NCI-H774 (cell line): ENCODE results near the gene GRK2.

Source experiments
- DNase-seq: peaks from one replicate; lab custom pipeline; 2025; lab: John Stamatoyannopoulos, UW

The GRK2 gene

DNA sequence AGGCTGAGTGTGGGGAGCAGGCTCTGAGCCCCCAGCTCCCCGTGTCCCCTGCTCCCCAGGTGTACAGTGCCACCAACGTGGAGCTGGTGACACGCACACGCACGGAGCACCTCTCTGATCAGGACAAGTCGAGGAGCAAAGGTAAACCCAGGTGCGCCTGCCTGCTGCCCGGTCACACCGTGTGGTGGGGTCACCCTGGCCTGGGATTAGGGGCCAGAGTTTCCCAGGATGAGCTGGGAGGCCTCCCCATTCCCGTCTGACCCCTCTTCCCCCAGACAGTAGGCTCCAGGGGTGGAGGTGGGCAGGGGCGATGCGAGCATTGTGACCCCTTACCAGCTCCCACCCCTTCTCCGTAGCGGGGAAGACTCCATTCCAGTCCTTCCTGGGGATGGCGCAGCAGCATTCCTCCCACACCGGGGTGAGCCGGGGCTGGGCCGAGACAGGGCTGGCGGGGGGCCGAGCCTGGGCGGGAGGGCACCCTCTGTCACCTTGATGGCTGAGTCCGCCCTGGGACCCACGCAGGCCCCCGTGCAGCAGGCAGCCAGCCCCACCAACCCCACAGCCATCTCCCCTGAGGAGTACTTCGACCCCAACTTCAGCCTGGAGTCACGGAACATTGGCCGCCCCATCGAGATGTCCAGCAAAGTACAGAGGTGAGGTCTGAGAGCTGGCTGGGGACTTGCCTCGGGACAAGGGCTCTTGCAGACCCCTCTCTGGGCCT is 33.4 kb downstream of the GRK2 start:
- DNase-seq = no peak

DNA sequence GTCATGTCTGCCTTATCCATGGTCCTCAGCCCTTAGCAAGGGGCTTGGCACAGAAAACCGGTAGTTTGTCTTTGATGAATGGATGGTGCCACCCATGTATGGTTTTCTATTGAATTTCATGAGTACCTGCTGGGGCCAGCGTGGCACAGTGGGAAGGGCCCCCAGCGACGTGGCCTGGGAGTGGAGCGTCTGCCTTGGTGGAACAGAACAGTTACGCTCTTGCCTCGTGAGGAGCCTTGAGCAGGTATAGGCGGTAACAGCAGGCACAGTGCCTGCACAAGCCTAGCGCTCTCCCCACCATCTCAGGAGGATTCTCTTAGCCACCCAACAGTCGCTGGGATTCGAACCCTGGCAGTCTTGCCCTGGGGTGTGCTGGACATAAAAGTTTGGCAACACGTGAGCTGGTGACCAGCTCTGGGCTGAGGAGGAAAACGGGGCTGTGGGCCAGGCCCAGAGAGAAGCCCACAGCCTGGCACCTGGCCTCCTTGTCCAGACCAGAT is 34.0 kb downstream of the GRK2 start:
- DNase-seq = no peak

DNA sequence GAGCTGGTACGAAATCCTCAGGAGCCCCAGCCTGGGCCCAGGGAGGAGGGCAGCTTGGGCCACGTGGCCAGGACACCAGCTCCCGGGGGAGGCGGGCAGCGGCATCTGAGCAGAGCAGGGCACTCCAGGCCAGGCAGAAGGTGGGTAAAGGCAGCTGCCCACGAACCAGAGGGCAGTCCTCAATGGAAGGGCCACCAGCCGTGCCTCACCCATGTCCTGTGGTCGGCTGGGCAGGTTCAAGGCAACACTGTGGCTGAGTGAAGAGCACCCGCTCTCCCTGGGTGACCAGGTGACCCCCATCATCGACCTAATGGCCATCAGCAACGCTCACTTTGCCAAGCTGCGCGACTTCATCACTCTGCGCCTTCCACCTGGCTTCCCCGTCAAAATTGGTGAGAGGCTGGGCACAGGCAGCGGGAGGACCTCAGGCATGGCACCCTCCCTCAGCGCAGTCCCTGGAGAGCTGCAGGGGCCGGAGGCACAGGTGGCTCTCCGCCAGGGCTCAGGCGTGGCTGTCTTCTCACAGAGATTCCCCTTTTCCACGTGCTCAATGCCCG is 34.6 kb downstream of the GRK2 start:
- DNase-seq = no peak

DNA sequence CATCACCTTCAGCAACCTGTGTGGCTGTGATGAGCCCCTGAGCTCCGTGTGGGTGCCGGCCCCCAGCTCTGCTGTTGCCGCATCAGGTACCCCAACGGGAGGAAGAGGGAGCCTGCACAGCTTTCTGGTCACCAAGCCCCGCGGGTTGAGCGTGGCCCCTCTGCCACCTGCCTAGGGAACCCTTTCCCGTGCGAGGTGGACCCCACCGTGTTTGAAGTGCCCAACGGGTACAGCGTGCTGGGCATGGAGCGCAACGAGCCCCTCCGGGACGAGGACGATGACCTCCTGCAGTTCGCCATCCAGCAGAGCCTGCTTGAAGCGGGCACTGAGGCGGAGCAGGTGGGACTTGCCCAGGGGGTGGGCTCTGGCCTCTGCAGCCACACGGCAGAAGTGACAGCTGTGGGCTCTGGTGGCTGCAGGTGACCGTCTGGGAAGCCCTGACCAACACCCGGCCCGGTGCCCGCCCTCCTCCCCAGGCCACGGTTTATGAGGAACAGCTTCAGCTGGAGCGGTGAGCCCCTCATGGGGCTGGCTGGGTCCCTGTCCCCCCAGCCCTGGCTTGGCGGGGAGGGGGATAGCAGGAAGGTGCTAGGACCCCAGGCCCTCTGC is 35.1 kb downstream of the GRK2 start:
- DNase-seq = no peak

DNA sequence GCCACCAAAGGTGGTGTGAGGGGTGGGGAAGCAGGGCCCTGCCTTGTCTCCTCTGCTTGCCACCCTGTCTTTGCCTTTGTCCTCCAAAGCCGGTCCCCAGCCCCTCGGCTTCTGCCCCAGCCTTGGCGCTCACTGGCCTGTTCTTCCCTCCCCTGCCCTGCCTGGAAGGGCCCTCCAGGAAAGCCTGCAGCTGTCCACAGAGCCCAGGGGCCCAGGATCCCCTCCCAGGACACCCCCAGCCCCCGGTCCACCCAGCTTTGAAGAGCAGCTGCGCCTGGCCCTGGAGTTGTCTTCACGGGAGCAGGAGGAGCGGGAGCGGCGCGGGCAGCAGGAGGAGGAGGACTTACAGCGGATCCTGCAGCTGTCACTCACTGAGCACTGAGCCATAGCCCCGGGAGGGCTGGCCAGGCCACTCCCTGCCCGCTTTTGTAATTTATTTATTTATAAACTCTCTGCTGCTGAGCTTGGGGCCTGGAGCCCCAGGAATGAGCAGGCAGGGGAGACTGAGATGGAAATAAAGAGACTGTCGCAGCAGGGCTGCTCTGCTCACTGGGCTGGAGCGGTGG is 35.8 kb downstream of the GRK2 start:
- no peak for DNase-seq

DNA sequence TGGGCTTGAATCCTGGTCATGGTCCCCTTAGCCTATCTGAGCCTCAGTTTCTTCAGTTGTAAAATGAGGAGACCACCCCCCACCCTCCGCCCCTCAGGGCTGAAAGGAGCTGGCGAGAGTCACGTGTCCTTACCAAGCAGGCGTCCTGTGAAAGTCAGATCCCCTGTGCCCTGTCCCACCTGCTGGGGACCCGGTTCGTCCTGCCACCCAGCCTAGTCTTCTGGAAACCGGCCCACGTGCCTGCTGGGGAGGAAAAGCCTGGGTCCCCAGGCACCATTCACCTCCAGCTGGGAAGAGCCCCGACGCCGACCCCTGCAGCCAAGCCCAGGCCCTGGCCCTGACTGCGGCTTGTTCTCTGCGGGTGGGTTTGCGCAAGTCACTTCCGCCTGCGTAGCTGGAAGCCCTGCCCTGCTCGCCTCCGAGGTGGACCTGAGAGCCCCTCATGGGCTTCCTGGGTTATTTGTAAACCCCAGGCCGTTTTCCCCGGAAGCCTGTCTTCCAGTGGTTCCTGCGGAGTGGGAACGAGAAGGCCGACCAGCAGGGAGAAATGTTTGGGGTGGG is 36.4 kb downstream of the GRK2 start:
- DNase-seq = peak; percentile 42

DNA sequence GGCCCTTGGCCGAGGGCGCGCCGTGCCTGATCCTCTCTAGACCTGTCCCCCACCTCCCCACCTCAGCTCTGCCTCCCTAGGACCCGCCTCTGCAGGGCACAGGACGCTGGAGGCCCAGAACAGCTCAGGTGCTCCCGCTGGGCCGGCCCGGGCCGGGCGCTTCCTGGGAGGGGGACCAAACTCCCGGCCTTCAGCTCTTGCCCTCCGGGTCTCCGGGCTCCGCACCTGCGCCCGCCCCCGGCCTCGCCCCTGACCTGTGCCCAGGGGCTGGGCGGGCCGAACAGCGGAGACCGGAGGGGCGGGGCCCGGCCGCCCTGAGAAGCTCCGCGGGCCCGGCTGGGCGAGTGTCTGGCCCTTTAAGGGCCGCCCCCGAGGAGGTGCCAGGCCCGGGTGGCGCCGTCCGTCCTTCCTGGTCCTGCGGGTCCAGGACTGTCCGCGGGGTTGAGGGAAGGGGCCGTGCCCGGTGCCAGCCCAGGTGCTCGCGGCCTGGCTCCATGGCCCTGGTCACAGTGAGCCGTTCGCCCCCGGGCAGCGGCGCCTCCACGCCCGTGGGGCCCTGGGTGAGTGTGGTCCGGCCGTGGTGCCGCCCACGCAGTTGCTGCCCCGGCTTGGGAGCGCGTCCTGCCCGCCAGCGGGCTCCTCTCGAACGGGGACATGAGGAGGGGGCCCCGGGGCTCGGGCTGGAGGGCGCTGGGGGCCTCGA is 37.0 kb downstream of the GRK2 start, which contains the start of gene SSH3:
TSS of gene SSH3 (plus strand) at position 399 of the 703 bp plus-strand sequence. CDS start at position 495, 96 bp downstream.
- DNase-seq = peak; percentile 87

DNA sequence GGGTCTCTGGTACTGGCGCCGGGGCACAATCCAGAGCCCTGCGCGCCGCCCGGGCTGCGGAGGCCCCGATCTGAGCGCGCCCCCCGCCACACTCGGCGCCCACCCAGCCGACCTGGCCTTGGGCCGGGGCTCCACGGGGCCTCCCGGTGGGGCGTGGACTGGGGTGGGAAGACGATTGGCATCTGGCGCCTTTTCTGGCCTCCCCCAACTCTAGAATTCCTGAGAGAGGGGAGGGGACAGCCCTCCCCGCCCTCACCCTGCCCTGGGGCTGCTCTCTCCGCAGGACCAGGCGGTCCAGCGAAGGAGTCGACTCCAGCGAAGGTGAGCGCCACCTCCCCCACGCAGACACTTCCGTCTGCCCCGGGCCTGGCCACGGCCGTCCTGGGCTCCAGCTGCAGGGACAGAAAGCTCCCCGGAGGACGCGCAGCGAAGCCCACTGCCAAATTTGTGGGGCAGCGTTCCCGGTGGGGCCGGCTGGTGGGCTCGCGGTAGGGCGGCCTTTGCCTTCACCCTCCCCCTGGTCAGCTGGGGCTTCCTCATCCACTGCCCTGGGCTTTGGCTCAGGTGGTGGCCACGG is 37.6 kb downstream of the GRK2 start:
- DNase-seq = no peak

DNA sequence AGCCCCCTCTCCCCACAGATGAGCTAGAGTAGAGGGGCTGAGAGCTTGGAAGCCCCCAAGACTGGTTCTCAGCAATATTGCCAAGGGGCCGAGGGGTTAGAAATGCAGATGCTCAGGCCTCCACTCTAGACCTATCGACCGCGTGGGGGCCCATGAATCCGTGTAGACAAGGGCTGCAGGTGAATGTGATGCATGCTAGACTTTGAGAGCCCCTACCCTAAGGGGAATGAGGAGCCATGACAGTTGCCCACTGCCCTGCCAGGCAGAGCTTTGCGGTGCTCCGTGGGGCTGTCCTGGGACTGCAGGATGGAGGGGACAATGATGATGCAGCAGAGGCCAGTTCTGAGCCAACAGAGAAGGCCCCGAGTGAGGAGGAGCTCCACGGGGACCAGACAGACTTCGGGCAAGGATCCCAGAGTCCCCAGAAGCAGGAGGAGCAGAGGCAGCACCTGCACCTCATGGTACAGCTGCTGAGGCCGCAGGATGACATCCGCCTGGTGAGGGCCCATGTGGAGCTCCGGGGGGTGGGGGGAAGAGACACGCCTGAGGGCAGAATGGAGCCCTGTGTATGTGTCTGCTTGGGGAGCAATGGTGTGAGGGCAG is 38.3 kb downstream of the GRK2 start:
- DNase-seq = no peak

DNA sequence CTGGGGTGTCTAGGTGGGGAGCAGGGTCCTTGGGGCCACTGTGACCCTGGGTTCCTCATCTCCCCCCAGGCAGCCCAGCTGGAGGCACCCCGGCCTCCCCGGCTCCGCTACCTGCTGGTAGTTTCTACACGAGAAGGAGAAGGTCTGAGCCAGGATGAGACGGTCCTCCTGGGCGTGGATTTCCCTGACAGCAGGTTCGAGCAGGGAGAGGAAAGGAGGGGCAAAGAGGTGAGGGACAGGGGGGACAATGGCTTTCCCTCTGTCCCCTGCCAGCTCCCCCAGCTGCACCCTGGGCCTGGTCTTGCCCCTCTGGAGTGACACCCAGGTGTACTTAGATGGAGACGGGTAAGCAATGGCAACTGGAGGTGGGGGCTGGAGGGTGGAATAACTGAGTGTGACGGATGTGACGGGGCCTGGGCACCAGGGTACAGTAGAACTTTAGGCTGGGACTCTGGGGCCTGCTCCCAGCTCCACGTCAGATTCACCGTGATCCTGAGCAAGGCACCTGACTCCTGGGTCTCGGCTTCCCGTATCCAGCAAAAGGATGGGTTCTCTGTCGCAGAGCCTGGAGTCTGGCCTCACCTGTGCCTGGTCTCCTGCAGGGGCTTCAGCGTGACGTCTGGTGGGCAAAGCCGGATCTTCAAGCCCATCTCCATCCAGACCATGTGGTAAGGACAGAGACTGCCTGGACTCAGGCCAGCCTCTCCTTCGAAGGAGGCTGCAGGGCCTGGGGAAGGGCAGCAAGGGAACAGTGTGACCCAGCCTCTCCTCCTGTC is 40.7 kb downstream of the GRK2 start:
- DNase-seq = no peak

DNA sequence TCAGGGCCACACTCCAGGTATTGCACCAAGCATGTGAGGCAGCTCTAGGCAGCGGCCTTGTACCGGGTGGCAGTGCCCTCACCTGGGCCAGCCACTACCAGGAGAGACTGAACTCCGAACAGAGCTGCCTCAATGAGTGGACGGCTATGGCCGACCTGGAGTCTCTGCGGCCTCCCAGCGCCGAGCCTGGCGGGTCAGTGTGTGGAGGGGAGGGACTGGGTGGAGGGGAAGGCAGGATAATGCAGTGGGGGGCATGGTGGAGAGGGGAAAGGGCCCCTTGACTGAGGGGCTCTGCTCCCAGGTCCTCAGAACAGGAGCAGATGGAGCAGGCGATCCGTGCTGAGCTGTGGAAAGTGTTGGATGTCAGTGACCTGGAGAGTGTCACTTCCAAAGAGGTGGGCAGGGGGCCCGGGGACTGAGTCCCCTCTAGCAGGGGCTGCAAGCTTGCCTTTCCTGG is 41.3 kb downstream of the GRK2 start:
- DNase-seq = no peak

DNA sequence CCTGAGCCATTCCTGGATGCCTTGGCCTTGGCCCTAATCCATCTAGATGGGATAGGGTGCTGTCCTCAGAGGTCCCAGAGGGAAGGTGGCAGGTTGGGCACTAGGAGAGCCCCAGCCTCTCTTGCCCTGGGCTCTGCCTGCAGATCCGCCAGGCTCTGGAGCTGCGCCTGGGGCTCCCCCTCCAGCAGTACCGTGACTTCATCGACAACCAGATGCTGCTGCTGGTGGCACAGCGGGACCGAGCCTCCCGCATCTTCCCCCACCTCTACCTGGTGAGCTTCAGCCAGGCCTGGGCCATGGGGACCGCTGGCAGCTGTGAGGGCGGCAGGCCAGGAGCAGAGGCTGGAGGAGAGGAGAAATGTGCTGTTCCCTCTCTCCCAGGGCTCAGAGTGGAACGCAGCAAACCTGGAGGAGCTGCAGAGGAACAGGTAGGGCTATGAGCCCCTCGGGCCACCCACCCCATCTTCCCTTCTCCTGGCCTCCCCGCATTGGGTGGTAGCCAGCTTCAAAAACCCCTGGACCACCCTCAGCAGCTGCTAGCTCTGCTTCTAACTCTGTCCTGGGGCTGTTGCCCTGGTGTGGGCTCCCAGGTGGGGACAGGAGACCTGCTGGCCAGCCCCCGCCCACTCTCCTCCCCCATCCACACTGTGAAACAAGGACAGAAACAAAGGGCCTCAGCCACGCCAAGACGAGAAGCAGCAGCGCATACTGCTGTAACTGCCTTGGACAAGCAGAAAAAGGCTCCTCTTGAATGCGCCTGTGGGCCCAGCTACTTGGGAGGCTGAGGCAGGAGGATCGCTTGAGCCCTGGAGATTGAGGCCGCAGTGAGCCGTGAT is 42.0 kb downstream of the GRK2 start:
- no peak for DNase-seq

DNA sequence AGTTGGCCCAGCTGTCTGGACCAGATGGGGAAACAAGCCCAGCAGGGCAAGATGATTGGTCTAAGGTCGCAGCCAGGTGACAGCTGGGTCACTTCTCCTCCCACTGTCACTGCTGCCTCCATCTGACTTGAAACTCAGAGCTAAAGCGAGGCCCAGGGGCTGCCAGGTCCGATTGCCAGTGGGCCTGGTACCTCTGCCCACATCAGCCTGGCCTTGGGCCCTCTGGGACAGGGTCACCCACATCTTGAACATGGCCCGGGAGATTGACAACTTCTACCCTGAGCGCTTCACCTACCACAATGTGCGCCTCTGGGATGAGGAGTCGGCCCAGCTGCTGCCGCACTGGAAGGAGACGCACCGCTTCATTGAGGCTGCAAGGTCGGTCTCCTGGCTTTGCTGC is 42.9 kb downstream of the GRK2 start:
- no peak for DNase-seq

DNA sequence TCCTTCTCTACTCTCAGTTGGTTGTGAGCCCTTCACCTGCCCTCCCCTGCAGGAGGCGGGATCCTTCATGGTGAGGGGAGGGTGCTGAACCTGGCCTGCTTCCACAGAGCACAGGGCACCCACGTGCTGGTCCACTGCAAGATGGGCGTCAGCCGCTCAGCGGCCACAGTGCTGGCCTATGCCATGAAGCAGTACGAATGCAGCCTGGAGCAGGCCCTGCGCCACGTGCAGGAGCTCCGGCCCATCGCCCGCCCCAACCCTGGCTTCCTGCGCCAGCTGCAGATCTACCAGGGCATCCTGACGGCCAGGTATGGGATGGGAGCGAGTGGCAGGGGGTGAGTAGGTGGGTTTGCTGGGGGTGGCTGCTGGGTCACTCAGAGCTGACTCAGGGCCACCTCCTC is 43.4 kb downstream of the GRK2 start:
- no peak for DNase-seq

DNA sequence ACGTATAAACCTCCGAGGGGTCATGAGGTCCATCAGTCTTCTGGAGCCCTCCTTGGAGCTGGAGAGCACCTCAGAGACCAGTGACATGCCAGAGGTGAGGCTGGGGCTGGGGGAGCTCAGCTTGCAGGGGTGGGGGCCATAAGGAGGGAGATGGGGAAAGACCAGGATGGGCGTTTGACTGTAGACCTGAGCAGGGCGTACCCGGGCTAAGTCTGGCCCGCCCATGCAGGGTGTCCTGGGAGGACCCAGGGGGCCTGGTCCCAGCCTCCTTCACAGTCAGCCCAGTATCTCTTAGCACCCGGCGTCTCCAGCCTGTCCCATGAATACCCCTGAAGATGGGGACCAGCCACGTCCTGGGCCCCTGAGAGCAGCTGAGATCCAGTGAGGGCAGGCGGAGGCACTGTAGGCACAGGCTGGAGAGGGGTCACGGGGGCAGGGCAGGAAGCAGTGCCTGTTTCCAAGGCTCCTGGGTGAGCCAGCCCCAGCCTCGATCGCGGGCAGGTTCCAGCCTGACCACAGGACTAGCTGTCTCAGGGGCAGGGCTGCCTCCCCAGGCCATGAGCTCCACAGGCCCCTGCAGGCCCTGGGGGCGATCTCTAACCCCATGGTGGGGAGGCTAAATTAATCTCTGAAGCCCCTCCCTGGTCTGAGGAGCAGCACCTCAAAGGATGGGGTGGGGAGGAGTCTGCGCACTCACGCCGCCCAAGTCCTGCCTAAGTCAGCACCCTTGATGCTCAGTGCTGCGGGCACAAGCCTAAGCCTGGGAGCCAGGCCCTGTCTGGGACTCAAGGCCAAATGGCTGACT is 44.2 kb downstream of the GRK2 start:
- DNase-seq = no peak

DNA sequence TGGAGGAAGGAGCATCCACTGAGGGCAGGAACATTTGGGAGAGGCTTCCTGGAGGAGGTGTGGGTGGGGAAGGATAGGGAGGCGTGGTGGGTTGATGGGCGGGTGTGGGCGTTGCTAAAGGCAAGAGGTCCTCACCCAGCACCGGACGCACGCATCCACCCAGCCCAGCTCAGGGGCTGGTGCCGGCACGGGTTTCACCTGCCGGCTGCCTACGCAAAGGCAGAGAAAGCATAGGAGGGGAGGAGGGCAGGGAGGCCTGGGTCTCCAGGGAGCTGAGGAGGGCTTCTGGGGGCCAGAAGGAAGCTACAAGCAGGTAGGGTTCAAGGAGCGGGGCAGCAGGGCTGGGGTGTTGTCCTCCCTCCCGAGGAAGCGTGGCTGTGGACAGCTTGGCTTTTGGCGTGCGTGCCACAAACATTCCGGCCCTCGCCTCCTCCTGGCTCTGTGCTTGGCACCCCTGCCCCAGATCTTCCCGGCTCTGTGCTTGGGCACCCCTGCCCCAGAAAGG is 44.8 kb downstream of the GRK2 start:
- no peak for DNase-seq

DNA sequence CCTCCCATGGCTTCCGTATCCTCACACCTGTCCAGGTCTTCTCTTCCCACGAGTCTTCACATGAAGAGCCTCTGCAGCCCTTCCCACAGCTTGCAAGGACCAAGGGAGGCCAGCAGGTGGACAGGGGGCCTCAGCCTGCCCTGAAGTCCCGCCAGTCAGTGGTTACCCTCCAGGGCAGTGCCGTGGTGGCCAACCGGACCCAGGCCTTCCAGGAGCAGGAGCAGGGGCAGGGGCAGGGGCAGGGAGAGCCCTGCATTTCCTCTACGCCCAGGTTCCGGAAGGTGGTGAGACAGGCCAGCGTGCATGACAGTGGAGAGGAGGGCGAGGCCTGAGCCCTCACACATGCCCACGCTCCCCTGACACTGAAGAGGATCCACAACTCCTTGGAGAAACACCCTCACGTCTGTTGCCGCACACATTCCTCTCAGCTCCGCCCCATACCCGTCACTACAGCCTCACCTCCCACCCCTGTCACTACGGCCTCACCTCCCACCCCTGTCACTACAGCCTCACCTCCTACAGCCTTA is 45.3 kb downstream of the GRK2 start:
- DNase-seq = no peak
